Measurements from ENCODE around the gene RHBDF1. TPM values are rescaled to one million over a fixed set of nuclear protein-coding genes. Genes with fewer than 3 reads are reported as not detected.

The RHBDF1 gene
- polyA plus RNA-seq, 1 of the 3 experiments (the other 2 are of a cell fraction): 54.1 TPM

DNA sequence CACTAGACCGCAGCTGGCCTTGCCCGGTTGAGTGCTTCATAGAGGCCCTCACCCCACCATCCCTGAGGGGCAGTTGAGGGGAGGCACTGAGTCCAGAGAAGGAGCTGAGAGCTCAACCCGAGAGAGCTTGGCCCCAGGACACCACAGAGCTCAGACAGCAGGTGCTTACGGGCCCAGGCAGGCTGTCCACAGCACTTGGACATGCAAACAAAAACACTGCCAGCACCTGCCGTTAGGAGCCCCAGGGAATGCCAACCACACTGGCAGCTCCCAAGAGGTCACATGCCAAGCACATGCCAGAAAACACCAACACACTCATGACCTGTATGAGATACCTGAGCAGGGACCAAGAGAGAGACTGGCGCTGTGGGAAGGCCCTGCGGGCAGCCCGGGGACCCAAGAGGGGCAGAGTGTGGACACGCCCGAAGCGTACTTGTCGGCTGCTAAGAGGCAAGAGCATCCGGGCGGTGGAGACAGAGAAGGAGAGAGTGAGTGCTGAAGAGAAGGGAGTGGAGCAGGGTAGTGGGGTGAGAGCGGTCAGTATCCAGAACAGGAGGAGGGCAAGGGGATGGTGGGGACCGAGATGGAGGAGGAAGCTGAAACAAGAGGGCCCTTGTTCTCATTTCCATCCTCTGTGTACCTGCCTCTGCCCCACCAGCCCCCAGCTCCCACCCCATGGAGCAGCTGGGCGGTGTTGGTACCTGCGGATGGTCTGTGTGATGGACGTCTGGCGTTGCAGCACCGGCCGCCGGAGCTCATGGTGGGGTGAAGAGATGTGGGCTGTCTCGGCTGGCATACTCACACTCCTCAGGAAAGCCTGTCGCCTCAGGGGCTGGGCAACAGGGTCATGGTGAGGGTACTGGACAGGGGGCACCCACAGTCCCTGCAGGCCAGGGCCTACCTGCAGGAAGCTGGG is 8.2 kb downstream of the RHBDF1 start:
- Histone ChIP-seq H4K20me1 (ENCODE audit: insufficient read depth) (peaks cover 48% of the 10 kb centered on the region), H3K9ac (no peak overlapping the region), H3K27ac (ENCODE audit: low read depth in 2 of 2, low read length in 1 of 2) (no peak overlapping the region), H3K4me3 (ENCODE audit: low read depth in 2 of 2, low read length in 1 of 2) (no peak overlapping the region), H3F3A (replicated peaks; ENCODE audit: insufficient read depth) (no peaks in the 10 kb centered on the region), H3K4me1 (ENCODE audit: control insufficient read depth in 1 of 2, insufficient read depth in 2 of 2, low read depth in 1 of 2, low read length in 1 of 2) (peaks cover 0 to 3% of the 10 kb centered on the region in 2 experiments; a peak in 1 of 4 replicates), H3K79me2 (ENCODE audit: insufficient read depth) (peaks cover 30% of the 10 kb centered on the region), H3K4me2 (no peak overlapping the region), H2AFZ (ENCODE audit: low read depth) (no peak overlapping the region), H3K9me2 (no peaks in the 10 kb centered on the region), H3K36me3 (replicated peaks in 1 of 2; ENCODE audit: control insufficient read depth in 1 of 2, insufficient read depth in 2 of 2, low read length in 1 of 2) (peaks cover 9 to 41% of the 10 kb centered on the region in 2 experiments), H3K9me3 (no peaks in the 10 kb centered on the region), H3K27me3 (ENCODE audit: insufficient read depth) (no peaks in the 10 kb centered on the region)
- DNase-seq: no peak
- ChIA-PET POLR2A (interaction anchor here (0.6 to 1.6 kb wide), 2 partner anchors 33 to 136 kb away, joined by 3 to 5 read pairs; no protein-coding TSS in a partner anchor), CTCF (interaction anchor here (1.1 to 21.2 kb wide), 10 partner anchors 7 to 299 kb away, joined by 4 to 793 read pairs (median 8); partner anchors contain the start of genes HBQ1 and RHBDF1)
- 90% methylated on average over 21 of the region's 25 CpGs for WGBS (ENCODE audit: low lambda C conversion rate)
- TF ChIP-seq, protein P1, sequence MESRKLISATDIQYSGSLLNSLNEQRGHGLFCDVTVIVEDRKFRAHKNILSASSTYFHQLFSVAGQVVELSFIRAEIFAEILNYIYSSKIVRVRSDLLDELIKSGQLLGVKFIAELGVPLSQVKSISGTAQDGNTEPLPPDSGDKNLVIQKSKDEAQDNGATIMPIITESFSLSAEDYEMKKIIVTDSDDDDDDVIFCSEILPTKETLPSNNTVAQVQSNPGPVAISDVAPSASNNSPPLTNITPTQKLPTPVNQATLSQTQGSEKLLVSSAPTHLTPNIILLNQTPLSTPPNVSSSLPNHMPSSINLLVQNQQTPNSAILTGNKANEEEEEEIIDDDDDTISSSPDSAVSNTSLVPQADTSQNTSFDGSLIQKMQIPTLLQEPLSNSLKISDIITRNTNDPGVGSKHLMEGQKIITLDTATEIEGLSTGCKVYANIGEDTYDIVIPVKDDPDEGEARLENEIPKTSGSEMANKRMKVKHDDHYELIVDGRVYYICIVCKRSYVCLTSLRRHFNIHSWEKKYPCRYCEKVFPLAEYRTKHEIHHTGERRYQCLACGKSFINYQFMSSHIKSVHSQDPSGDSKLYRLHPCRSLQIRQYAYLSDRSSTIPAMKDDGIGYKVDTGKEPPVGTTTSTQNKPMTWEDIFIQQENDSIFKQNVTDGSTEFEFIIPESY (IDR thresholded peaks at IDR 0.05; ENCODE audit: borderline replicate concordance, low read depth): no peak
- TF ChIP-seq MAX (IDR thresholded peaks at IDR 0.05; ENCODE audit: low read depth): no peak
- no peak for TF ChIP-seq FOXJ3 (CRISPR knock-in tag; IDR thresholded peaks at IDR 0.05)
- no peak for TF ChIP-seq CTCF (IDR thresholded peaks at IDR 0.05)
- no peak for TF ChIP-seq FOXM1 (IDR thresholded peaks at IDR 0.05; ENCODE audit: low read depth)
- no peak for TF ChIP-seq TEAD4 (IDR thresholded peaks at IDR 0.05; ENCODE audit: borderline replicate concordance, insufficient read depth)
- TF ChIP-seq GABPA (IDR thresholded peaks at IDR 0.05; ENCODE audit: low read depth): no peak

DNA sequence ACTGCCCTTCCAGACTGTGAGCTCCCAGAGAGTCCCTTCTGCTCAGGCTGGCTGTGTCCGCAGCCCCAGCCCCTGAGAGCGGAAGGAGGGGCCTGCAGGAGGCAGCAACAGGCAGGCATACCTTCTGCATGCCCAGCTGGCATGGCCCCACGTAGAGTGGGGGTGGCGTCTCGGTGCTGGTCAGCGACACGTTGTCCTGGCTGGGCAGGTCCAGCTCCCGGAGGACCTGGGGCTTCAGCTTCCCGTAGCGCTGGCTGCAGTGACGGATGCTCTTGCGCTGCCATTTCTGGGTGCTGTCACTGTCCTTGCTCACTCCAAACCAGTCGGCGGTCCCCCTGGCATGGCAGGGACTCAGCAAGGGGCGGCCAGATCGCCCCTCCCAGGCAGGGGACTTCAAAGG is 9.0 kb downstream of the RHBDF1 start:
- no peak overlapping the region for H3K27ac ChIP-seq (ENCODE audit: low read depth in 2 of 2, low read length in 1 of 2)
- H3K36me3 ChIP-seq (replicated peaks in 1 of 2; ENCODE audit: control insufficient read depth in 1 of 2, insufficient read depth in 2 of 2, low read length in 1 of 2): peaks cover 11 to 49% of the 10 kb centered on the region in 2 experiments
- no peaks in the 10 kb centered on the region for H3K9me2 ChIP-seq
- 80% methylated on average over 1 of the region's 16 CpGs for WGBS (ENCODE audit: low lambda C conversion rate)
- no peak overlapping the region for H2AFZ ChIP-seq (ENCODE audit: low read depth)
- no peak for DNase-seq
- no peaks in the 10 kb centered on the region for H3K9me3 ChIP-seq
- peaks cover 0 to 3% of the 10 kb centered on the region in 2 experiments; a peak in 1 of 4 replicates for H3K4me1 ChIP-seq (ENCODE audit: control insufficient read depth in 1 of 2, insufficient read depth in 2 of 2, low read depth in 1 of 2, low read length in 1 of 2)
- POLR2A ChIA-PET: interaction anchor here (1.3 to 1.6 kb wide), 2 partner anchors 10 to 33 kb away, joined by 3 to 5 read pairs; partner anchors contain the start of genes POLR3K and SNRNP25
- no peaks in the 10 kb centered on the region for H3K27me3 ChIP-seq (ENCODE audit: insufficient read depth)
- no peak overlapping the region for H3K4me3 ChIP-seq (ENCODE audit: low read depth in 2 of 2, low read length in 1 of 2)
- H3K4me2 ChIP-seq: no peak overlapping the region
- CTCF ChIA-PET: interaction anchor here (1.7 to 21.2 kb wide), 5 partner anchors 9 to 299 kb away, joined by 6 to 793 read pairs (median 46); partner anchors contain the start of genes HBQ1 and RHBDF1
- no peak overlapping the region for H3K9ac ChIP-seq
- peaks cover 23% of the 10 kb centered on the region for H3K79me2 ChIP-seq (ENCODE audit: insufficient read depth)
- H3F3A ChIP-seq (replicated peaks; ENCODE audit: insufficient read depth): no peaks in the 10 kb centered on the region
- H4K20me1 ChIP-seq (ENCODE audit: insufficient read depth): peaks cover 40% of the 10 kb centered on the region
- no peak for TF ChIP-seq ELF1 (IDR thresholded peaks at IDR 0.05)
- TF ChIP-seq, protein P2, sequence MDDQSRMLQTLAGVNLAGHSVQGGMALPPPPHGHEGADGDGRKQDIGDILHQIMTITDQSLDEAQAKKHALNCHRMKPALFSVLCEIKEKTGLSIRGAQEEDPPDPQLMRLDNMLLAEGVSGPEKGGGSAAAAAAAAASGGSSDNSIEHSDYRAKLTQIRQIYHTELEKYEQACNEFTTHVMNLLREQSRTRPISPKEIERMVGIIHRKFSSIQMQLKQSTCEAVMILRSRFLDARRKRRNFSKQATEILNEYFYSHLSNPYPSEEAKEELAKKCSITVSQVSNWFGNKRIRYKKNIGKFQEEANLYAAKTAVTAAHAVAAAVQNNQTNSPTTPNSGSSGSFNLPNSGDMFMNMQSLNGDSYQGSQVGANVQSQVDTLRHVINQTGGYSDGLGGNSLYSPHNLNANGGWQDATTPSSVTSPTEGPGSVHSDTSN (IDR thresholded peaks at IDR 0.05): no peak
- no peak for TF ChIP-seq EZH2phosphoT487 (IDR thresholded peaks at IDR 0.05; ENCODE audit: borderline replicate concordance, low read depth)
- no peak for TF ChIP-seq TCF12 (IDR thresholded peaks at IDR 0.05)
- TF ChIP-seq RCOR1 (IDR thresholded peaks at IDR 0.05; ENCODE audit: low read length): no peak
- no peak for TF ChIP-seq REST (IDR thresholded peaks at IDR 0.05; ENCODE audit: low read depth, low read length)
- no peak for TF ChIP-seq YY1 (IDR thresholded peaks at IDR 0.05; ENCODE audit: low read depth)
- no peak for TF ChIP-seq MXI1 (IDR thresholded peaks at IDR 0.05; ENCODE audit: low read depth, low read length)
- TF ChIP-seq EP300 (IDR thresholded peaks at IDR 0.05; ENCODE audit: borderline replicate concordance in 1 of 2, low read depth in 1 of 2, low read length in 1 of 2): no peak

All from SK-N-SH (cell line).